Gastroesophageal sphincter (tissue), 3 donors: ENCODE results near the gene MMP20.

Experiments
- EP300 ChIP-seq: sonication (generic); formaldehyde crosslinking; IDR thresholded peaks from one replicate; pipeline ENCODE4 v1.6.1; 2017; ENCODE audit warnings: antibody characterized with exemption, mild to moderate bottlenecking
- POLR2A ChIP-seq, 2 donors: fragments of 450-650 bp; IDR thresholded peaks; one replicate each; pipeline ENCODE4 v1.6.1; 2017; ENCODE audit warnings: antibody characterized with exemption in 2 of 2, mild to moderate bottlenecking in 2 of 2, moderate library complexity in 1 of 2
- POLR2AphosphoS5 ChIP-seq: sonication (generic); formaldehyde crosslinking; IDR thresholded peaks from one replicate; pipeline ENCODE4 v1.6.1; 2017; ENCODE audit warnings: antibody characterized with exemption
- TF ChIP-seq, protein P1 (sequence below), 4 experiments: fragments of 200-600 bp in 2 of 4; fragments of 450-650 bp in 2 of 4; sonication (generic) in 1 of 4; IDR thresholded peaks; one replicate each; pipeline ENCODE4 v1.5.1; 2017 to 2019; ENCODE audit warnings: antibody characterized with exemption in 4 of 4, mild to moderate bottlenecking in 2 of 4, moderate library complexity in 2 of 4

DNA sequence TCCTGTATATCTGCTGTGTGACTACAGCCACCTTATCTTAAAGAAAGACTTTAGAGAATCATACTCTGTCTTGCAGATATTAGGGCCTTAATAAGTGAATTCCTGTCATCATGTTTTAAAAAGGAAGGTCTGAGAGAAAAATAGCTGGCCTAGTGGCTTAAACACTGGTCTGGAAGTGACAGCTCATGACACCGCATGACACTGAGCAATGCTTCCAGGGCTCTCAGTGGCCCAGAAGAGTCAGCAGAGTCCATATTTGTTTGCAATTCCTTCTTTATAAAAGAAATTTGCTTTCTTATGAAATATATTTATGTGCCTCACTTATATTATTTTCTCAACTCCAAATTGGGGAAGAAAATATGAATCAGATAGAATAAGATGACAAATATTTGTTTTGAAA lies 33.0 kb downstream of the MMP20 start:
- TF ChIP-seq, protein P1, sequence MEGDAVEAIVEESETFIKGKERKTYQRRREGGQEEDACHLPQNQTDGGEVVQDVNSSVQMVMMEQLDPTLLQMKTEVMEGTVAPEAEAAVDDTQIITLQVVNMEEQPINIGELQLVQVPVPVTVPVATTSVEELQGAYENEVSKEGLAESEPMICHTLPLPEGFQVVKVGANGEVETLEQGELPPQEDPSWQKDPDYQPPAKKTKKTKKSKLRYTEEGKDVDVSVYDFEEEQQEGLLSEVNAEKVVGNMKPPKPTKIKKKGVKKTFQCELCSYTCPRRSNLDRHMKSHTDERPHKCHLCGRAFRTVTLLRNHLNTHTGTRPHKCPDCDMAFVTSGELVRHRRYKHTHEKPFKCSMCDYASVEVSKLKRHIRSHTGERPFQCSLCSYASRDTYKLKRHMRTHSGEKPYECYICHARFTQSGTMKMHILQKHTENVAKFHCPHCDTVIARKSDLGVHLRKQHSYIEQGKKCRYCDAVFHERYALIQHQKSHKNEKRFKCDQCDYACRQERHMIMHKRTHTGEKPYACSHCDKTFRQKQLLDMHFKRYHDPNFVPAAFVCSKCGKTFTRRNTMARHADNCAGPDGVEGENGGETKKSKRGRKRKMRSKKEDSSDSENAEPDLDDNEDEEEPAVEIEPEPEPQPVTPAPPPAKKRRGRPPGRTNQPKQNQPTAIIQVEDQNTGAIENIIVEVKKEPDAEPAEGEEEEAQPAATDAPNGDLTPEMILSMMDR (IDR thresholded peaks at IDR 0.05), result no peak
- TF ChIP-seq POLR2A (IDR thresholded peaks at IDR 0.05), result no peak
- TF ChIP-seq POLR2AphosphoS5, result no peak
- TF ChIP-seq EP300, result no peak
